Measurements from ENCODE around the gene ERG.

DNA sequence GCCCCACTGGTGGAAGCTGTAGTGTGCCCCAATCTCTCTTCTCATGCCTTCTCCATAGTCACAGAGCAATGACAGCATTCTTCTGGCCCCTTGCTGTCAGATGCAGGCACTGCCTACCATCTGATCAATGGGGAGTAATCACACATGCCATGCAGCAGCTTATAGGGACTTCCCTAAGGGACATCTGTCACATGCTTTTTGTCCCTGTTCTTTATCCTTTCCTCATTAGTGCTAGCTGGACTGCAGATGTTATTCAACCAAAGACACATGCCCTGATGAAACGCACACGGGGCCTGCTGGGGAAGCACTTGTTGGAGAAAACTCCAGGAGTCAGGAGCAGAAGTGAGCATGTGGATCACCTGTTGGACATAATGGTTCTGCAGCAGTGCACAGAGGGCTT lies 132.8 kb downstream of the ERG start:
- no peak for TF ChIP-seq EZH2 (IDR thresholded peaks at IDR 0.05; ENCODE audit: low read depth, low read length, severe bottlenecking)
- TF ChIP-seq, protein P1, sequence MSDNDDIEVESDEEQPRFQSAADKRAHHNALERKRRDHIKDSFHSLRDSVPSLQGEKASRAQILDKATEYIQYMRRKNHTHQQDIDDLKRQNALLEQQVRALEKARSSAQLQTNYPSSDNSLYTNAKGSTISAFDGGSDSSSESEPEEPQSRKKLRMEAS (IDR thresholded peaks at IDR 0.05), result no peak
- no peak for TF ChIP-seq SIX5 (IDR thresholded peaks at IDR 0.05; ENCODE audit: low read depth, low read length)
- TF ChIP-seq, protein P2, sequence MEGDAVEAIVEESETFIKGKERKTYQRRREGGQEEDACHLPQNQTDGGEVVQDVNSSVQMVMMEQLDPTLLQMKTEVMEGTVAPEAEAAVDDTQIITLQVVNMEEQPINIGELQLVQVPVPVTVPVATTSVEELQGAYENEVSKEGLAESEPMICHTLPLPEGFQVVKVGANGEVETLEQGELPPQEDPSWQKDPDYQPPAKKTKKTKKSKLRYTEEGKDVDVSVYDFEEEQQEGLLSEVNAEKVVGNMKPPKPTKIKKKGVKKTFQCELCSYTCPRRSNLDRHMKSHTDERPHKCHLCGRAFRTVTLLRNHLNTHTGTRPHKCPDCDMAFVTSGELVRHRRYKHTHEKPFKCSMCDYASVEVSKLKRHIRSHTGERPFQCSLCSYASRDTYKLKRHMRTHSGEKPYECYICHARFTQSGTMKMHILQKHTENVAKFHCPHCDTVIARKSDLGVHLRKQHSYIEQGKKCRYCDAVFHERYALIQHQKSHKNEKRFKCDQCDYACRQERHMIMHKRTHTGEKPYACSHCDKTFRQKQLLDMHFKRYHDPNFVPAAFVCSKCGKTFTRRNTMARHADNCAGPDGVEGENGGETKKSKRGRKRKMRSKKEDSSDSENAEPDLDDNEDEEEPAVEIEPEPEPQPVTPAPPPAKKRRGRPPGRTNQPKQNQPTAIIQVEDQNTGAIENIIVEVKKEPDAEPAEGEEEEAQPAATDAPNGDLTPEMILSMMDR (IDR thresholded peaks at IDR 0.05; ENCODE audit: control extremely low read depth in 1 of 3, insufficient read depth in 1 of 3, low read depth in 1 of 3, low read length in 3 of 3), result no peak
- TF ChIP-seq NRF1 (IDR thresholded peaks at IDR 0.05; ENCODE audit: low read depth, low read length), result no peak
- TF ChIP-seq RAD21 (IDR thresholded peaks at IDR 0.05 in 1 of 2, conservative IDR thresholded peaks at IDR 0.05 in 1 of 2; ENCODE audit: low read depth in 2 of 2, low read length in 2 of 2), result no peak
- TF ChIP-seq POLR2AphosphoS5 (IDR thresholded peaks at IDR 0.05; ENCODE audit: low read depth, low read length), result no peak
- no peak for TF ChIP-seq JUND (IDR thresholded peaks at IDR 0.05; ENCODE audit: low read length)
- no peak for TF ChIP-seq GABPA (IDR thresholded peaks at IDR 0.05; ENCODE audit: borderline replicate concordance, insufficient read depth, low read length)
- no peak for TF ChIP-seq JUN (IDR thresholded peaks at IDR 0.05; ENCODE audit: low read depth, low read length)
- TF ChIP-seq BACH1 (IDR thresholded peaks at IDR 0.05; ENCODE audit: low read length), result no peak
- TF ChIP-seq YY1 (IDR thresholded peaks at IDR 0.05; ENCODE audit: low read depth, low read length), result no peak
- no peak for TF ChIP-seq CREB1 (IDR thresholded peaks at IDR 0.05)

Data from H1 (cell line).